Measurements from ENCODE around the gene LCE3E. TPM values are rescaled to one million over a fixed set of nuclear protein-coding genes. Genes with fewer than 3 reads are reported as not detected.

The LCE3E gene, protein sequence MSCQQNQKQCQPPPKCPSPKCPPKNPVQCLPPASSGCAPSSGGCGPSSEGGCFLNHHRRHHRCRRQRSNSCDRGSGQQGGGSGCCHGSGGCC
- not detected for total RNA-seq

GRCh38 chr1:152566681-152567080 is at the start of gene LCE3E:
TSS of gene LCE3E (minus strand) at chr1:152566780. CDS start at chr1:152566208, 572 bp downstream.

DNA sequence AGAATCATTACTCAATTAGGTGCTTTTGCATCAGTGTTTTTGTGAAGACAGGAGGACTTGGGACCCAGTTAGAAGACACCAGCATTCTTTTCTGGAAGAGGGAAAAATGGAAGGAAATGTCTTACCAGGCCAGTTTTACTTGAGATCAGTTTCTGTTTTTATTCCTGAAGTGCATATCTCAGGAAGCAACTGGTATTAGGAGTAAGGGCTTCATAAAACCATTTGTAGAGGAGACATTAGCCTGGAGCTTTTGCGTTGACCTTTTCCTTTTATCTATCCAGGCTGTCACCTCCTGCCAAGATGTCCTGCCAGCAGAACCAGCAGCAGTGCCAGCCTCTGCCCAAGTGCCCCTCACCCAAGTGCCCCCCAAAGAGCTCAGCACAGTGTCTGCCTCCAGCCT is 46.9 kb upstream of the LCE3E start, which contains the start of gene LCE3B:
TSS of gene LCE3B (plus strand) at position 301 of the 400 bp plus-strand sequence. CDS start at position 301, 0 bp downstream.

GRCh38 chr1:152599934-152600333 is 33.4 kb upstream of the LCE3E start, which contains the start of gene LCE3C:
TSS of gene LCE3C (plus strand) at chr1:152600234. CDS start at chr1:152600732, 498 bp downstream.

DNA sequence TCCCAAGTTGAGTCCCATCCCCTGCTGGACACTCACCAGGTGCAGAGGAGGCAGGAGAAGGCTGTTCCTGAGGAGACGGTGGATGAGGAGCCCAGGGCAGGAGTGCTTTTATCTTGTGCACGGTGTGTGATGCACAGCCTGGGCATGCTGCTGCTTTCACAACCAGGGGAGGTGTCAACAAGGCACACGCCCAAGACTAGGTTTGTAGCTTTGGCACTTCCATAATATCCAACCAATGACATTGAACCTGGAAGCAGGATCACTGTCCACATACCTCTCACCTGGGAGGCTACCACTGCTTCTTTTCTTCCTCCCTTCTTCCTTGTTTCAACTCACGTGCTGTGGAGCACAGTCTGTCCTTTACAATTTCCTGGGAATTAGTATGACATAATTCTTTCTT is 13.9 kb upstream of the LCE3E start, which contains the start of gene LCE3D:
TSS of gene LCE3D (minus strand) at position 84 of the 400 bp plus-strand sequence. CDS start 580 bp downstream, outside the sequence.

Small RNA genes lying within 50 kb of the gene (small RNA-seq; reads per million reads assigned to genes)
- not detected for gene LCE3B (ENCODE audit: low replicate concordance)

Other genes with a start within 250 kb of the LCE3E start
- gene FLG, start 241.5 kb downstream of the LCE3E start, total RNA-seq, result 0.29 TPM
- 0.06 TPM for gene FLG2, start 206.8 kb downstream of the LCE3E start, total RNA-seq
- not detected for gene CRNN, start 152.5 kb downstream of the LCE3E start, total RNA-seq
- not detected for gene LCE5A, start 56.0 kb downstream of the LCE3E start, total RNA-seq
- not detected for gene CRCT1, start 52.3 kb downstream of the LCE3E start, total RNA-seq
- gene LCE3D, start 13.7 kb upstream of the LCE3E start, total RNA-seq, result not detected
- gene LCE3C, start 33.5 kb upstream of the LCE3E start, total RNA-seq, result not detected
- not detected for gene LCE3B, start 47.0 kb upstream of the LCE3E start, total RNA-seq
- not detected for gene LCE3A, start 56.3 kb upstream of the LCE3E start, total RNA-seq
- not detected for gene LCE2D, start 96.6 kb upstream of the LCE3E start, total RNA-seq
- gene LCE2C, start 108.5 kb upstream of the LCE3E start, total RNA-seq, result not detected
- not detected for gene LCE2B, start 119.3 kb upstream of the LCE3E start, total RNA-seq
- not detected for gene LCE2A, start 131.6 kb upstream of the LCE3E start, total RNA-seq
- gene LCE4A, start 141.4 kb upstream of the LCE3E start, total RNA-seq, result not detected
- gene KPRP, start 191.2 kb upstream of the LCE3E start, total RNA-seq, result not detected
- not detected for gene LCE1F, start 208.4 kb upstream of the LCE3E start, total RNA-seq
- not detected for gene LCE1E, start 219.5 kb upstream of the LCE3E start, total RNA-seq
- gene LCE1D, start 229.9 kb upstream of the LCE3E start, total RNA-seq, result not detected
- gene LCE1C, start 239.9 kb upstream of the LCE3E start, total RNA-seq, result not detected
- gene LCE1B, start 245.2 kb upstream of the LCE3E start, total RNA-seq, result not detected